Kidney (tissue), 14 donors: ENCODE results near the gene MED6. TPM values are rescaled to one million over a fixed set of nuclear protein-coding genes. Genes with fewer than 3 reads are reported as not detected.

Experiments used
- DNase-seq, 5 donors: peaks; one replicate each; pipeline ENCODE4 v3.0.0-alpha.2; 2013 to 2020
- FAIRE-seq: peaks from 2 replicates; lab custom pipeline; 2012; peaks lifted over from hg19 to GRCh38; lab: Jason Lieb, UNC
- H3K27ac ChIP-seq, 2 donors: one replicate each; pipeline ENCODE4 v1.7.0; 2013; ENCODE audit warnings: low read depth in 2 of 2, low read length in 2 of 2, inconsistent platforms in 1 of 2
- H3K27me3 ChIP-seq: one replicate; pipeline ENCODE4 v1.7.1; 2013; ENCODE audit warnings: low read length, inconsistent platforms; ENCODE audit not compliant: control insufficient read depth, insufficient read depth
- H3K36me3 ChIP-seq, 3 donors: one replicate each; pipeline versions ENCODE4 v1.7.0 to v1.7.1; 2013; ENCODE audit warnings: low read length in 3 of 3, control low read depth in 1 of 3, inconsistent platforms in 1 of 3; ENCODE audit not compliant: insufficient read depth in 3 of 3, control insufficient read depth in 2 of 3
- H3K4me1 ChIP-seq, 3 donors: one replicate each; pipeline versions ENCODE4 v1.7.0 to v1.7.1; 2013; ENCODE audit warnings: low read length in 3 of 3, inconsistent platforms in 1 of 3, low read depth in 1 of 3; ENCODE audit not compliant: control insufficient read depth in 2 of 3, insufficient read depth in 2 of 3
- H3K4me3 ChIP-seq, 3 donors: one replicate each; pipeline versions ENCODE4 v1.7.0 to v1.8.1; 2013; ENCODE audit warnings: low read length in 3 of 3, control low read depth in 1 of 3, inconsistent platforms in 1 of 3
- H3K9ac ChIP-seq, 3 donors: one replicate each; pipeline versions ENCODE4 v1.7.0 to v1.7.1; 2013; ENCODE audit warnings: low read length in 3 of 3, control low read depth in 1 of 3, inconsistent platforms in 1 of 3
- H3K9me3 ChIP-seq, 3 donors: one replicate each; pipeline versions ENCODE4 v1.7.0 to v1.7.1; 2013; ENCODE audit warnings: low read length in 3 of 3, control low read depth in 1 of 3, inconsistent platforms in 1 of 3; ENCODE audit not compliant: control insufficient read depth in 2 of 3, insufficient read depth in 1 of 3
- intact Hi-C: fragments of 100-400 bp; cut with DNase I; formaldehyde crosslinking; loops from one replicate; pipeline ENCODE4 v1.11.1; 2022
- polyA plus RNA-seq: library from polyadenylated mRNA; stranded (reverse); fragments of 350-450 nt; fragmentation: Illumina TruSeq; extraction: RNeasy Lipid Tissue Mini Kit (QIAGEN cat#74804); gene quantifications from one replicate; pipeline ENCODE4 v1.2.3, GENCODE V29; 2014; ENCODE audit warnings: low read depth, low replicate concordance; ENCODE audit not compliant: insufficient read depth
- total RNA-seq: library from RNA; stranded (reverse); fragmentation: NEBNext Ultra II Directional; extraction: Animal tissue kit (Norgen Biotek cat#: 25700); gene quantifications from one replicate; pipeline ENCODE4 v1.2.1, GENCODE V29; 2021
- TF ChIP-seq, protein P1 (sequence below): IDR thresholded peaks from 3 replicates; pipeline ENCODE4 v1.5.1; 2012; ENCODE audit warnings: mild to moderate bottlenecking, moderate library complexity, borderline replicate concordance; ENCODE audit not compliant: insufficient read depth; ENCODE audit errors: extremely low read depth
- donor health status: control.
- donor health status: control.
- donor health status: control.
- donor health status: control.
- donor health status: control.
- donor health status: DM: yes; HTN: yes; CAD: no.
- donor health status: Normal renal cell carcinoma (clear cell type).

Gene MED6
- total and polyA plus RNA-seq, 2 donors from 2014 or later, result 12.2 to 33.0 TPM

DNA sequence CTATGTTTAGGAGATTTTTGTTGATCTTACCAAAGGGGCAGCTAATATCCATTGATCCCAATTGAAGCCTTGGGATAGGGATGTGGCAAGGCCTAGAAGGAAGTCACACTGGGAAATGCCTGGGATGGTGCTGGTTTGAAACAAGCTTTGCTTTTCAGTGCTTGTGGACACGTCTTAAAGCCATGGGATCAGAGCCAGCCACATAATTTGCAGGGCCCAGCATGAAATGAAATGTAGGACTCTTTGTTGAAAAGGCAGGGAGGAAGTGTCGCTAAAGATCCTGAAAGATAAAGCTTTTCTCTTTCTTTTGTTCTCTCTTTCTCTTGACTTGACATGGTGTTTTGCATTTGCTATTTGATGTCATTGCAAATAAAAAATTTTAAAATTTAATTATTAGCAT is 46.2 kb upstream of the MED6 start:
- TF ChIP-seq, protein P1, sequence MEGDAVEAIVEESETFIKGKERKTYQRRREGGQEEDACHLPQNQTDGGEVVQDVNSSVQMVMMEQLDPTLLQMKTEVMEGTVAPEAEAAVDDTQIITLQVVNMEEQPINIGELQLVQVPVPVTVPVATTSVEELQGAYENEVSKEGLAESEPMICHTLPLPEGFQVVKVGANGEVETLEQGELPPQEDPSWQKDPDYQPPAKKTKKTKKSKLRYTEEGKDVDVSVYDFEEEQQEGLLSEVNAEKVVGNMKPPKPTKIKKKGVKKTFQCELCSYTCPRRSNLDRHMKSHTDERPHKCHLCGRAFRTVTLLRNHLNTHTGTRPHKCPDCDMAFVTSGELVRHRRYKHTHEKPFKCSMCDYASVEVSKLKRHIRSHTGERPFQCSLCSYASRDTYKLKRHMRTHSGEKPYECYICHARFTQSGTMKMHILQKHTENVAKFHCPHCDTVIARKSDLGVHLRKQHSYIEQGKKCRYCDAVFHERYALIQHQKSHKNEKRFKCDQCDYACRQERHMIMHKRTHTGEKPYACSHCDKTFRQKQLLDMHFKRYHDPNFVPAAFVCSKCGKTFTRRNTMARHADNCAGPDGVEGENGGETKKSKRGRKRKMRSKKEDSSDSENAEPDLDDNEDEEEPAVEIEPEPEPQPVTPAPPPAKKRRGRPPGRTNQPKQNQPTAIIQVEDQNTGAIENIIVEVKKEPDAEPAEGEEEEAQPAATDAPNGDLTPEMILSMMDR, result no peak
- DNase-seq (no peak), FAIRE-seq (no peak)
- no peak overlapping the region for H3K4me3 ChIP-seq
- H3K27ac ChIP-seq, result no peak overlapping the region
- H3K9me3 ChIP-seq, result no peaks in the 10 kb centered on the region
- no peaks in the 10 kb centered on the region for H3K36me3 ChIP-seq
- no peaks in the 10 kb centered on the region for H3K4me1 ChIP-seq
- intact Hi-C loops, result no loop called here
- H3K27me3 ChIP-seq, result peaks cover 2% of the 10 kb centered on the region
- no peak overlapping the region for H3K9ac ChIP-seq

DNA sequence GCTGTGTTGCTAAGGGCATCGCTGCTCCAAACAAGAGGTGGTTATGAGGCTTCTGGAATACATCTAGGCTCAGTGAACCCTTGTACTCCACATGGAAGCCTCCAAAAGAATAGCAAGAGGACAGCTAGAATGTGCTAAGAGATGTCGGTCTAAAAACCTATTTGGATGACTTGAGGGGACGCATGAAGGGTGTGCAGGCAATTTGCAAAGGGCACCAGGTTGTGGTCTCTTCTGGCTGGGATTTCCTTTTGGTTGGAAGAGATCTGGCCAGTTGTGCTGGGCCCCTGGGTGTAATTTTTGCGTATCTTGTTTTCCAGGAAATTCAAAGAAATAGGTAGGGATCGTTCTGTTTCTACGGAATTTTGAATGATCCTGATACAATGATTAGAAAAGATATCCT is 45.4 kb upstream of the MED6 start:
- Histone ChIP-seq H3K4me1 (peaks cover 0 to 3% (median 0%) of the 10 kb centered on the region in 3 donors), H3K36me3 (no peaks in the 10 kb centered on the region), H3K27me3 (peaks cover 6% of the 10 kb centered on the region), H3K9ac (no peak overlapping the region), H3K9me3 (no peaks in the 10 kb centered on the region), H3K4me3 (no peak overlapping the region), H3K27ac (no peak overlapping the region)
- no peak for DNase-seq
- no peak for FAIRE-seq
- TF ChIP-seq, protein P1, result no peak
- intact Hi-C loops, result no loop called here

DNA sequence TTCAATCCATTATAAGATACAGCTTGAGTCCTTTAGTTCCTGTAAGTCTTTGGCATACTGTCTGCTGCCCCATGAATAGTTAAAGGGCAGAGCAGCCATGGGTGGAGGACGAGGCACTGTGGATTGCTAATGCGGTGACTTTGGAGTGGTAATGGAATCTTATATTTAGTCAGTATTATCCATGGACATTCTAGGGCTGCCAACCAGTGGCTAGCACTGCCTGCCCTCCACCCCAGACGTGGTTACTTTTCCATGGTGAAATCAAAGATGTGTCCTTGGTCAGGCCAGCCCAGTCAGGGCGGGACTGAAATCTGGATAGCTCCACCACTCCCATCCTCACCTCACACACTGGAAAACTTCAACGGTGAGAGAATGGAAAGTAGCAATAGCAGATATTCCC is 43.5 kb upstream of the MED6 start:
- Histone ChIP-seq H3K9ac (no peak overlapping the region), H3K9me3 (no peaks in the 10 kb centered on the region), H3K4me3 (no peak overlapping the region), H3K27me3 (peaks cover 13% of the 10 kb centered on the region), H3K36me3 (no peaks in the 10 kb centered on the region), H3K4me1 (peaks cover 0 to 4% (median 0%) of the 10 kb centered on the region in 3 donors), H3K27ac (no peak overlapping the region)
- TF ChIP-seq, protein P1, result no peak
- intact Hi-C loops, result no loop called here
- DNase-seq (no peak), FAIRE-seq (no peak)
